Keratinocyte (primary cell): ENCODE measurements around the gene TMEM183A.

Experiments used
- CTCF ChIP-seq, 3 experiments: IDR thresholded peaks in 1 of 3; conservative IDR thresholded peaks in 1 of 3; optimal IDR thresholded peaks in 1 of 3; 2 replicates in 2 of 3; 3 replicates in 1 of 3; pipeline versions ENCODE3 to v1.5.1; 2011; ENCODE audit warnings: low read length in 3 of 3, mild to moderate bottlenecking in 3 of 3, moderate library complexity in 2 of 3, control low read depth in 1 of 3, inconsistent platforms in 1 of 3; ENCODE audit not compliant: insufficient read depth in 2 of 3; ENCODE audit errors: extremely low read depth in 1 of 3
- EZH2 ChIP-seq: IDR thresholded peaks from one replicate; pipeline ENCODE4 v1.6.1; 2012; ENCODE audit warnings: inconsistent platforms, mild to moderate bottlenecking, low read length, moderate library complexity

GRCh38 chr1:203056012-203056411, 48.8 kb downstream of the TMEM183A start:
- no peak for TF ChIP-seq CTCF (optimal IDR thresholded peaks at IDR 0.05 in 1 of 3, IDR thresholded peaks at IDR 0.05 in 1 of 3, conservative IDR thresholded peaks at IDR 0.05 in 1 of 3; ENCODE audit: extremely low read depth in 1 of 3, insufficient read depth in 2 of 3, low read length in 3 of 3)
- no peak for TF ChIP-seq EZH2
